Muscle layer of duodenum (tissue), 2 donors: ENCODE results near the gene MAPT.

Experiments
- H3K27ac ChIP-seq: one replicate; pipeline ENCODE4 v1.7.0; 2013; ENCODE audit warnings: mild to moderate bottlenecking, low read length
- H3K27me3 ChIP-seq: one replicate; pipeline ENCODE4 v1.7.0; 2013; ENCODE audit warnings: low read depth, mild to moderate bottlenecking, control low read depth, low read length
- H3K36me3 ChIP-seq, 2 donors: one replicate each; pipeline ENCODE4 v1.7.0; 2013; ENCODE audit warnings: low read length in 2 of 2, control low read depth in 1 of 2, mild to moderate bottlenecking in 1 of 2; ENCODE audit not compliant: insufficient read depth in 2 of 2, control insufficient read depth in 1 of 2
- H3K4me1 ChIP-seq, 2 donors: one replicate each; pipeline ENCODE4 v1.7.0; 2013; ENCODE audit warnings: low read length in 2 of 2, mild to moderate bottlenecking in 2 of 2, control low read depth in 1 of 2, moderate library complexity in 1 of 2; ENCODE audit not compliant: insufficient read depth in 2 of 2, control insufficient read depth in 1 of 2
- H3K4me3 ChIP-seq, 2 donors: one replicate each; pipeline ENCODE4 v1.7.0; 2013; ENCODE audit warnings: low read length in 2 of 2, low read depth in 1 of 2, mild to moderate bottlenecking in 1 of 2
- H3K9me3 ChIP-seq, 2 donors: one replicate each; pipeline ENCODE4 v1.7.0; 2013; ENCODE audit warnings: low read length in 2 of 2, control low read depth in 1 of 2, mild to moderate bottlenecking in 1 of 2; ENCODE audit not compliant: control insufficient read depth in 1 of 2
- donor health status: healthy.

The MAPT gene

DNA sequence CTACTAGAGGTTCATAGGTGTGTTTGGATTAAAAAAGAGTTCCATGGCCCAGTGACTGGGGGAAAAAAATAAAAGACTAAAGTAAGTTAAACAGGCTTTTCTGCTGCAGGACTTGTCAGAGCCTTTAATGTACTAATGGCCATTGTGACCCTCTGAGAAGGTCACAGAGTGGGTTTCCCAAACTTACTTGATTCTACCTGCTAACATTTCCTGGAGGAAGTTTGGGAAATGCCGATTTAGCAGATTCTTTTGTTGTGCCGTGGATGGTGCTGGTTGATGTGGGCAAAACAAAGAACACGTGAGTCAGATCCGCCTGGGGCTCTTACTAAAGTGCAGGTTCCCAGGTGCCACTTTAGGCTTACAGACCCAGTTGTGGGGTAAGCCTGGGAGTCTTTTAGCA is 91.1 kb downstream of the MAPT start:
- no peaks in the 10 kb centered on the region for H3K9me3 ChIP-seq

DNA sequence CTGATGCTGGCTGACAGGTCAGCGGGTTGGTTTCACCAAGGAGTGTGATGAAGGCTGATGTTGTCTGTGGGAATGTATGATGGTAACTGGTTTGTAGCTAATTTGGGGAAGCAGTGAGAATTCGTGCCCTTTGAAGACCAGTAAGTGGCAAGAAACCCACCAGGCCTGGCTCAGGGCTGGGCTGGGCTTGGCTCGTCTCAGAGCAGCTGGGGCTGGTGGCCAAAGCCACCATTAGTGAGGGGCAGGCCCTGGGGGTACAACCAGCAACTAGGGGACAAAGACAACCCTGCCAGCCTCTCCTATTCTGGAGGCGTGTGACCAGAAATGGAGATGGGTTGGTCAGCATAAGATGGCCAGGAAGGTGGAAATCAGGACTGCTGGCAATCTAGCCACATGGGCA is 91.7 kb downstream of the MAPT start:
- Histone ChIP-seq H3K36me3 (no peaks in the 10 kb centered on the region), H3K27me3 (no peaks in the 10 kb centered on the region), H3K27ac (no peak overlapping the region), H3K4me1 (no peaks in the 10 kb centered on the region), H3K9me3 (no peaks in the 10 kb centered on the region), H3K4me3 (no peak overlapping the region)

More for the DNA sequence above, 91.1 kb downstream of the MAPT start:
- Histone ChIP-seq H3K4me3 (no peak overlapping the region), H3K4me1 (no peaks in the 10 kb centered on the region), H3K36me3 (no peaks in the 10 kb centered on the region), H3K27ac (no peak overlapping the region), H3K27me3 (no peaks in the 10 kb centered on the region)

DNA sequence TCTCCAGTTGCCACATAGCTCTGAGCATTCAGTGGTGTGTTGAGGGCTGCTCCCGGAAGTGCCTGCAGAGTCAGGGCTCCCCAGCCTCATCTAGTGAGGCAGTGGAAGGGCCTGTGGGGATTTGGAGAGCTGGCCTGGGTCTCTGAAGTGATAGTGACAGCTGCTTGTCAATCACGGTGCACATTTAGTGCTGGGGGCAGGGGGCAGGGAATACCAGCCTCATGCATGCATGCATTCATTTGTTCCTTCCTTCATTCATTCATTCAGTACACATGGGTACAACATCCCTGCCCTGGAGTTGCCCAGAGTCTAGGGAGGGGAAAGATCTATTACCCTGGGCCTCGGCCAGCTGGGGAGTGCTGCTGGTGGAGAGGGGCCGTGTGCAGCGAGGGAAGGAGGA is 93.4 kb downstream of the MAPT start:
- no peaks in the 10 kb centered on the region for H3K27me3 ChIP-seq
- no peaks in the 10 kb centered on the region for H3K36me3 ChIP-seq
- H3K27ac ChIP-seq = no peak overlapping the region
- no peaks in the 10 kb centered on the region for H3K9me3 ChIP-seq
- H3K4me3 ChIP-seq = no peak overlapping the region
- no peaks in the 10 kb centered on the region for H3K4me1 ChIP-seq

- no peaks in the 10 kb centered on the region for H3K36me3 ChIP-seq
- H3K4me3 ChIP-seq = no peak overlapping the region
- H3K27me3 ChIP-seq = no peaks in the 10 kb centered on the region
- H3K9me3 ChIP-seq = no peaks in the 10 kb centered on the region
- H3K4me1 ChIP-seq = no peaks in the 10 kb centered on the region
- no peak overlapping the region for H3K27ac ChIP-seq
These were observed 95.4 kb downstream of the MAPT start for GRCh38 chr17:45989759-45990158.

DNA sequence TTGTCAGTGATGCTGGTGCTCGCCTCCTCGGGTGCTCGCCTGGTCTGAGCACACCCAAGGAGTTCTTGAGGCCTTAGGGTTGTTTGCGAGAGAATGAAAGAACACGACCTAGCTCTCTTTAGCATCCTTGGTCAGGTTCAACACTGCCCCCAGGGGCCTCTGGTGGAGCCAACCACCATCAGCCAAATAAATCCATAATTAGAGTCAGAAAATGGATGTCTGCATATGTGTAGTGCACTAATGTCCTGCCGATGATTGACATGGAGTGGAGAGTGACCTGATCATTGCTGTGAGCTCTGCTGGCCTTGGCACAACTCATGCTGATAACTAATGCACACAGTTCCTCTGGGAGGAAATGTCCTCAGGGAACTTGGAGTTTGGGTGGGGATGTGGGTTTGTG is 96.5 kb downstream of the MAPT start:
- H3K4me1 ChIP-seq = no peaks in the 10 kb centered on the region
- H3K27me3 ChIP-seq = no peaks in the 10 kb centered on the region
- H3K9me3 ChIP-seq = no peaks in the 10 kb centered on the region
- H3K4me3 ChIP-seq = no peak overlapping the region
- H3K36me3 ChIP-seq = no peaks in the 10 kb centered on the region
- no peak overlapping the region for H3K27ac ChIP-seq

- Histone ChIP-seq H3K27me3 (no peaks in the 10 kb centered on the region), H3K36me3 (no peaks in the 10 kb centered on the region), H3K4me1 (no peaks in the 10 kb centered on the region), H3K27ac (no peak overlapping the region), H3K9me3 (no peaks in the 10 kb centered on the region), H3K4me3 (no peak overlapping the region)
These were observed 97.0 kb downstream of the MAPT start for GRCh38 chr17:45991341-45991740.

DNA sequence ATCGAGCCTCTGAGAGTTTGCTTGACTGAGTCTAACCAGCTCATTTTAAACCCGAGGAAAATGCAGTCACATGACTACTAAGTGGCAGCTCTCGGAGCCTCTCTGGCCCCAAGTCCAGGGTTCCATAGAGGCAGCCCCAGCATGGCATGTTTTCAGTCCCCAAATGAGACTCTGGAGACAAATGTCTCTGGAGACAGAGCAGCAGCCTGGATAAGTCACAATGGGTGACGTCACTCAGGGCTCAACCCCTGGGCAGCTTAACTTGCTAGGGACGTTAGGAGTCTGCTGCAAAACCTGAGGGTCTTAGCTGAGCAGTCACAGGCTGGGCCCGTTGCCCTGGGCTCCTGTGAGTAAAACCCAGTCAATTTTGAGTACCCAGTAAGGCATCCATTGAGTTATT is 97.8 kb downstream of the MAPT start:
- Histone ChIP-seq H3K36me3 (no peaks in the 10 kb centered on the region), H3K27ac (no peak overlapping the region), H3K27me3 (no peaks in the 10 kb centered on the region), H3K4me3 (no peak overlapping the region), H3K9me3 (no peaks in the 10 kb centered on the region), H3K4me1 (no peaks in the 10 kb centered on the region)

DNA sequence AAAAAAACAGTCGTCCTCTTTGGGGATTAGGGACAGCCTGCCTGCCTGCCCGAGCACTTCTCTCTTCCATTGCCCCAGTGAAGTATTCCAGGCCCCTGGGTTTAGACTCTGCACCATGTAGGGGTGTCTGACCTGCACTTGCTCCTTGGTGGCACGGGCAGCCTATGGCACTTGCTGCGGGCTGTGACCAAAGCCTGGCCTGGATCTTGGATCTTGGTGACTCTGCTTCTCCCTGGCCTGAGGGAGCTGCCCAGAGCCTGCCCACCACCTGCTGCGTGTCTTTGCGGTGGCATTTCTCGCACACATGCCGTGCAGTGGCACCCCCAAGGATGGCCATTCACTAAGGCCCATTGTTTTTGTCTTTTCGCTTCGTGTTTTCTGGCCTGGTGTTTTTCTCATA is 98.5 kb downstream of the MAPT start:
- H3K4me3 ChIP-seq = no peak overlapping the region
- no peaks in the 10 kb centered on the region for H3K4me1 ChIP-seq
- no peak overlapping the region for H3K27ac ChIP-seq
- H3K9me3 ChIP-seq = no peaks in the 10 kb centered on the region
- H3K27me3 ChIP-seq = no peaks in the 10 kb centered on the region
- no peaks in the 10 kb centered on the region for H3K36me3 ChIP-seq

GRCh38 chr17:45993962-45994627 is 99.7 kb downstream of the MAPT start:
- no peaks in the 10 kb centered on the region for H3K27me3 ChIP-seq
- no peaks in the 10 kb centered on the region for H3K9me3 ChIP-seq
- no peak overlapping the region for H3K27ac ChIP-seq
- H3K4me3 ChIP-seq = no peak overlapping the region
- no peaks in the 10 kb centered on the region for H3K36me3 ChIP-seq
- H3K4me1 ChIP-seq = no peaks in the 10 kb centered on the region

GRCh38 chr17:45994987-45995386 is 100.6 kb downstream of the MAPT start:
- Histone ChIP-seq H3K27me3 (no peaks in the 10 kb centered on the region), H3K4me1 (no peaks in the 10 kb centered on the region), H3K36me3 (no peaks in the 10 kb centered on the region), H3K9me3 (no peaks in the 10 kb centered on the region), H3K27ac (no peak overlapping the region), H3K4me3 (no peak overlapping the region)

GRCh38 chr17:45995627-45996270 is 101.4 kb downstream of the MAPT start:
- Histone ChIP-seq H3K9me3 (no peaks in the 10 kb centered on the region), H3K27me3 (no peaks in the 10 kb centered on the region), H3K36me3 (no peaks in the 10 kb centered on the region), H3K4me1 (no peaks in the 10 kb centered on the region), H3K4me3 (no peak overlapping the region), H3K27ac (no peak overlapping the region)
